ENCODE data around the gene ZCCHC14. TPM values are rescaled to one million over a fixed set of nuclear protein-coding genes. Genes with fewer than 3 reads are reported as not detected.

The ZCCHC14 gene
- total RNA-seq, 1 donor from 2014 or later: 13.2 TPM

DNA sequence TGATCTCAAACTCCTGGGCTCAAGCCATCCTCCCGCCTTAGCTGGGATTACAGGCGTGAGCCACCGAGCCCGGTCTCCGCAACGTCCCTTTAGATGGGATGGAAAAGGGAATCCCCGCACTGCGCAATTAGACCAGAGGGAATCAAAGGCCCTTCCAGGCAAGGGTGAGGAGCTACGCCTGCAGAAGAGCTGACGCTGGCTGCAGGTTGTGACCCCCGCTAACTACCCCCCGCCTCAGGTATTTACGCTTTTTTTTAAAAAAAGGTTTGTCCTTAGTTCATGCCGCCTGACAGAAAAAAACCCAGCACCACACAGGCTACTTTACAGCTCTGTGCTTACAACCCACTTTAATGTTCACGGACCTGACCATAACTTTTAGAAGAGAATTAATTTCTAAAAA, 26.9 kb downstream of the ZCCHC14 start:
- intact Hi-C loops (cut with DNase I): no loop called here
- no peak for ATAC-seq (ENCODE audit: poor library complexity)
- no peak for DNase-seq

DNA sequence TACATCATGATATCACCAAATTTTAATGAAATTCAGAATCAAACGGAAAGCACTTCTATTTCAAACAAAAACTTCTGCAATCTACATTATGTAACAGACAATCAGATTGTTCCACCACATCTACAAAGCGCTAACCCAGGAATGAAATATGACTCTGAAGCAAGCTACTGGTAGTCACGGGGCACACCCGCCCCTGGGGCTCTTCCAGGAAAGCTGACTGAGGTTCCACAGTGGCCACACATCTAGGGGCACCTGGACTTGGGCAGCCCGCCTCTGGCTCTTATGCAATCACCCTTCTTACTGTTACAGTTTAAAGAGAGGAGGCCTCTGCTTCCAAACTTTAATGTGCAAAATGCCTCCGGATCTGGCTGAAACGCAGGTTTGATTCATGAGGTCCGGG, 27.5 kb downstream of the ZCCHC14 start:
- peak; percentile 82 for ATAC-seq (ENCODE audit: poor library complexity)
- intact Hi-C loops (cut with DNase I): no loop called here

DNA sequence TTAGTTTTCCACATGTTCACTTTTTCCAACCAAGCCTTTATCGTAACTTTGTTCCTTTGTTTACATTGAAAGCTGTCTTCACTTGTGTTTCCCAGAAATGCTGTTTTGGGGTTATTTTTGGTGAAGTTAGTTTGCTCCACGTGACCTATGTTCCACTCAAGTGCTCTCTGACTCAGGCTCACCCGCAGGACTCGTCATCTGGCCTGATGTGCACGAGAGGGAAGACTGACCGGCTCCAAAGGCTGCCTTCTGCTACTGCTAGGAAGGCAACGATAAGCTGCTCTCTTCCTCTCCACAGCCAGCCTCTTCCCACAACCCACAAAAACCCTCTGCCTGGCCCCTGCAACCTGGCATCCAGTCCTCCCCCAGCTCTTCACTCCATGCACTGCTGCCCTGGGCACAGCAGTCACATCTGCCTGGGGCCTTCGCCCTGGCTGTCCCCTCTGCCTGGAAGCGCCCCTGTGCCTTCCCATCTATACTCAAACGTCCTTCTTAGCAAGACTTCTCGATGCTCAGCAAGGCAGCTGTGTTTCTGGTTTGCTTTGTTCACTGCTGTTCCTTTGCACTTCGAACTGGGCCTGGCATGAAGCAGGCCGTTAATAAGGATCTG, 28.0 kb downstream of the ZCCHC14 start:
- intact Hi-C loops (cut with DNase I): no loop called here
- ATAC-seq (ENCODE audit: poor library complexity) (peak; percentile 87), DNase-seq (peak; percentile 81)

More for the DNA sequence above, 27.5 kb downstream of the ZCCHC14 start:
- DNase-seq: peak; percentile 86

DNA sequence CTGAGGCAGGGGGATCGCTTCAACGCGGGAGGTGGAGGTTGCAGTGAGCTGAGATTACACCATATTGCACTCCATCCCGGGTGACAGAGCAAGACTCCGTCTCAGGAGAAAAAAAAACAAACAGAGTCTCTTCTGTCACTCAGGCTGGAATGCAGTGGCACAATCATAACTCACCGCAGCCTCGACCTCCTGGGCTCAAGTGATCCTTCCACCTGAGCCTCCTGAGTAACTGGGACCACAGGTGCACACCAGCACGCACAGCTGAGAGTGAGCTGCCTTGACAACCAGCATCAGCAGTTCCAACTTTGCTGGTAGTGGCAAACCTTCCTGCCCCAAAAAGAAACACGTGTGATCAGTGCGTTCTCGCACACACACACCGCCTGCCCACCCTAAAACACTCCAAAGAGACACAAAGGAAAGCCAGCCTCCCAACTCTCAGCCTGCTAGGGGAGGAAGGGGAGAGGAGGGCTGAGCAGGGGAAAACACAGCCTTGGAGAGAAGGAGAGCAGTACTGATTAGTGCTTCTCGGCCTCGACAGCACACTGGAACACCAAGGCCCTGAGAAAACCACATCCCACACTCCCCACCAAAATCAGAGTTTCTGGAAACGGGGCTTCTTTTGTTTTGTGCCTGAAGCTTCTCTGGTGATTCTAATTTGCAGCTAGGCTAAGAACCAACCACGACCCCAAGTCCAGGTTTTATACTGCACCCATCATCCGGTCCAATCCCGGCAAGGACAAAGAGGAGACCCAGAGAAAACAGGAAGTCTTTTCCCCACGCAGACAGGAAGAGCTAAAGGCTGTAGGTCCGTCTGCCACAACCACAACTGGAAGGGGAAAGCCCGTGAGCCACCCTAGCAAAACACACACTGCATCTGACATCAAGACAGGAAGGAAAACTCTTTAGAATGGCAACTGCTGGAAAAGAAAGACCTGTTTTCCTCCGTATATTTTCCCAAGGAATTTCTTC, 28.8 kb downstream of the ZCCHC14 start:
- DNase-seq: no peak

DNA sequence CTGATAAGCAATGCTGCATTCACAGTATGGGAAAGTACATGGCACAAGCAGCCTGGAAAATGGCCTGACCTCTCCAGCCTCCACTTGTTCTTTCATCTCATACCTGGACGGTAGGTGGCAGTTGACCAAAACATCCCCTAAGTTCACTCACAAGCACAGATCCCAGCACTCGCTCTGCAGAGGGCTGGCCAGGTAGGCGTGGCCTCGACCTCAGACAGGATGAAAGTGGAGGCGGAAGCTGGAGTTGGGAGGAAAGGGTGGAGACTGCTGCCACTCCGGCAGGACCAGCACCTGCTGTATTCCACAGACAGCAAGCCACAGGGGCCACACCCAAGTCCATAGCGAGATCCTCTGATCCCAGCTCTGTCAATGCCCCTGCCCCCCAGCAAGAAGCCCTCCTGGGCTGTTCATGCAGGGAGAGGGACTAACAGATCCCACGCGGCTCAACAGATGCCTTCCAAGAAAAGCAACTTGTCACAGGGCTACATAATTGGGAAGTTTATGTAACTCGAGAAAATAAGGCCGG, 31.3 kb downstream of the ZCCHC14 start:
- DNase-seq (peak; percentile 72), ATAC-seq (ENCODE audit: poor library complexity) (peak; percentile 43)
- intact Hi-C loops (cut with DNase I): no loop called here

More for the DNA sequence above, 28.8 kb downstream of the ZCCHC14 start:
- intact Hi-C loops (cut with DNase I): no loop called here
- peak; percentile 56 for ATAC-seq (ENCODE audit: poor library complexity)

DNA sequence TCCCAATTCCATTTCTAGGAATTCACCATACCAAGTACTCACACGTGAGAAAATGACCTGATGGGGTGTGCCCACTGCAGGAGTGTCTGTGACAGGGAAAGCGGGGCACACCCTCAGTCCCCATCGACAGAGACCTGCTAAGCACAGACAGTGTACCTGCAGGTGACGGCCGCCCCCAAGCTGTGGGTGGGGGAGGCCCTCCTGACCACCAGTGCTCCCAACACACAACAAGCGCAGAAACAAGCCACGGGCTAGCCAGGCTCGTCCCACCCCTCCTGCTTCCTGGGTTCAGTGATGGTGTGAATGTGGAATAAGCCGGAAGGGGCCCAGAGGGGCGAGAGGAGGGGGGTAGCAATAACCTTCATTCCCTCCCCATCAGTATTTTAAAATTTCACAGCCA, 31.9 kb downstream of the ZCCHC14 start:
- no peak for ATAC-seq (ENCODE audit: poor library complexity)
- intact Hi-C loops (cut with DNase I): no loop called here
- no peak for DNase-seq

DNA sequence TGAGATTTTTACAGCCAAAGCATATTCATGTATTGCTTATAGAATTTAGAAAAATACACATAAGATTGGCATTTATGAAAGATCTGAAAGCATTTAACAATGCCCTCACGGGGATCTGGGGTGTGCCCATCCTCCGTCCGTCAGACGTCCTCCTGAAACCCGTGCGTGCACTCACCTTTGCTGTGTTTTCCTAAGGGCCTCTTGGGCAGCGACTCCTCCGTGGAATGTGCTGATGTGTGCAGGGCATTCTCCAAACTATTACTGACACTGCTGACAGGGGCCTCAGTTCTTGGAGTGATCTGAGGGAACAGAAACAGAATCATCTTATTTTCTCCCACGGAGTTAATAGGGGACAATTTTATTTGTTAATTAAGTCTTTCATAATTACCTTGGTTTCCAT, 33.0 kb downstream of the ZCCHC14 start:
- DNase-seq (no peak), ATAC-seq (ENCODE audit: poor library complexity) (no peak)
- intact Hi-C loops (cut with DNase I): no loop called here

DNA sequence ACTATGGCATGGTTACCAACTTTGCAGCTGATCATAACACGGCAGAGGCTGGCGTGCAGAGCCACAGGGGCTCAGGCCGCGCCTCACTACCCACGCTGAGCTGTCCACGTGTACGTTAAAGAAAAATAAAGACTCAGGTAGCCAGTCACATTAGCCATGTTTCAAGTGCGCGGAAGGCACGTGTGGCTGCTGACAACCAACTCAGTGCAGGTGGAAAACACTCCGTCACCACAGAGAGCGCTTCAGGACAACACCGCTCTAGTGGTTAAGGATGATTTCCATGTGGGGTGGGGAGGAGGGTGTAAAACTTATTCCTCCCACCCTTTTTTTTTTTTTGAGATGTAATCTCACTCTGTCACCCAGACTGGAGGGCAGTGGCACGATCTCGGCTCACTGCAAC, 33.8 kb downstream of the ZCCHC14 start:
- intact Hi-C loops (cut with DNase I): no loop called here
- no peak for DNase-seq
- ATAC-seq (ENCODE audit: poor library complexity): no peak

DNA sequence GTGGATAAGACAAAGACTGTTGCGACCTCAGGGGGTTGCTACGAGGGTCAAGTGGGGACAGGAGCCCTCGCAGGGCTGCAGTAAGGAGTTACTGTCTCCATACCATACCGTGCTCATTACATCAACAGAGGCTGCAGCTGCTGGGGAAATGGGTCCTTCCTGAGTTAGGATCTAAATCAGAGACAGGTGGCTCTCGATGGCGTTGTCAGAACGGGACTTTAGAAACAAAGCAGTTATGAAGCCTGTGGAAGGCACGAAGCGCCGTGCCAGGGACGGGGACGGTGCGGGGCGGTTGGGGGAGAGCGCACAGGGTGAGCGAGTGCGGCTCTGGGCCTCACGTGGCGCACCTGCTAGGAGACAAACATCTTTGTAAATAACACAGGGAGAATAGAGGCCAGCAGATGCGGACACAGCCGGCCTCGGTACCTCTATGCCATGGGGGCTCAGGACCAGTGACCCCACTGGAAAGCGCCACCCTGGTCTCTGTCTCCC, 34.4 kb downstream of the ZCCHC14 start:
- intact Hi-C loops (cut with DNase I): no loop called here
- no peak for DNase-seq

DNA sequence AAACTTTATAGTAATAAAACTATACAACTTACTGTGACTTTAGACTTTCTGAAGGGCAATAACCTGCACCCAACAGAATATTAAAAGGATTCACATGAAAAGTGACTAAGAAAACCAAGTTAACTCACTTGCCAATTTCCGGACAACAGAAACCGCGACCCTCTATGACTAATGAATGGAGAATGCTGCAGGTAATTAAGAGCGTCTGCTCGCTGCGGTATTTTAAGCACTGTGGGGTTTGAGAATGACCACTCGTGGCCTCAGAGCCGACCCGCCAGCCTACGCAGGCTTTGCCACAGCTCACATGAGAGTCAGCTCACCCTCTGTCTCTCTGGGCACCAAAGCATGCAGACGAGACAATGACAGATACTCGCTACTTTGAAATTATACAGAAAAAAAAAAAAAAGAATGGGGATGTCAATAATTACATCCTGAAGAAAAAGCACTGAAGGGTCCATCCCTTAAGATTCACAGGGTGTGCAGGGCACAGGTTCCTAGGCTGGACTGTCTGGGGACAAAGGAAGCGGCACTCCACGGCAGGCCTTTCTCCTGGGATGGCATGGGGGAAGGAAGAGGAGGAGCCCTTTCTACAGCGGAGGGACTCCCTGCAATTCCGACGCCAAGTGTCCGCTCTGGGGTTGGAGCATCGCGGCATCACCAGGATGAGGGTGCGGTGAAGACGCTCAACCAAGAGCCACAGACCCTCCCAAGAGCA, 35.0 kb downstream of the ZCCHC14 start:
- intact Hi-C loops (cut with DNase I): no loop called here
- DNase-seq (no peak), ATAC-seq (ENCODE audit: poor library complexity) (no peak)

More for the DNA sequence above, 34.4 kb downstream of the ZCCHC14 start:
- no peak for ATAC-seq (ENCODE audit: poor library complexity)

DNA sequence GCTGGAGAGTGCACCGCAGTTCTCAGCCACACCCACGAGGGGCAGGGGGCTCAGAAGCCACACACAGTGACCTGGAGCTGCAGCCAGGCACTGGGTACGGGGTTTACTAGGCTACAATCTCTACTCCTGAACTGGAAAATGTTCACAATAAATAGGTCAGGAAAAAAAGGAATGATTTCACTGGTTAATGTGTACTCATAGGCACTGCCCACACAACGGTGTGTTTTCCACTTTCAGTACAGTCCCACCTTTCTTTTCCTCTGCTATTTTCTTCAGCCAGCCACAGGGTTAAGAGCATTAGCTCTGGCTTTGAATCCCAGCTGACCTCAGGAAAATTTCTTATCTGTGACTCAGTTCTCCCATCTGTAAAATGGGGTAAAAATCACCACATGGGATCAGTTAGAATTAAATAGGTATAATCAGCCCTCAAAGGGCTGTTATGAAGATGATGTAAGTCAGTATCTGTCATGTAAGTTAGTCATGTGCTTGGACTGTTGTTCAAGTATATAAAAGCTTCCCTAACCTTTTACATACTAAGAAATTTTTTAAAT, 35.7 kb downstream of the ZCCHC14 start:
- intact Hi-C loops (cut with DNase I): no loop called here

DNA sequence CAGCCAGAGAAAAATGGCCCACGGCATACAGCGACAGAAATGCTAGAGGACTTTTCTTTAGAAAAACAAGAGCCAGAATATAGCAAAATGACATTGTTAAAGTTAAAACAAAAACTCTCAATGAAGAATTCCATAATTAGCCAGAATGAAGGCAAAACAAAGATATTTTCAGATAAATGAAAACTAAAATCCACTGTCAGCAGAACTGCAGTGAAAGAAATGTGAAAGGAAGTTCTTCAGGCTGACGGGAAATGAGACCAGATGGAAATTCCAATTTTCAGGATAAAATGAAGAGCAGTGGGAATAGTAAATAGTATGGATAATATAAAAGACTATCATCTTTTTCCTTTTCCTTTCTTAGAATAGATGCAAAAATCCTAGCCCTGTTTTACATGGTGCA, 38.4 kb downstream of the ZCCHC14 start:
- intact Hi-C loops (cut with DNase I): no loop called here
- DNase-seq (no peak), ATAC-seq (ENCODE audit: poor library complexity) (no peak)

More for the DNA sequence above, 35.7 kb downstream of the ZCCHC14 start:
- ATAC-seq (ENCODE audit: poor library complexity) (no peak), DNase-seq (no peak)

DNA sequence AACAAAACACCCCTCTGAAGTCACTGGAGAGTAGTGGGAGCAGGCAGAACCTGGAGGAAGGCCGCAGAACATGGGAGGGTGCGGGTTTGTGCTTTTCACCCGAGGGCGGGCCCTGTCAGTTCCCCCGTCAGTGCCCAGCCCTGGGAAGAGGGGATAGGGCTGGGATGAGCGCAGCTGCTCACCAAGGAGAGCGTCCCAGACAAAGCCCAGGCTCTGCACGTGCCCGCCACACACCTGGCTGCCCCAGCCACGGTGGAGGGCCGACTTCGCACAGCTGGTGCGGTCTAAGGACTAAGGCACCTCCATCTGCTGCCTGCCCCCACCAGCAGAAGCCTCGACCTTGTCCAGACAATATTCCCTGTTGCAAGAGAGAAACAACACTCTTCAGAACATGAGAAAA, 39.5 kb downstream of the ZCCHC14 start:
- intact Hi-C loops (cut with DNase I): no loop called here
- ATAC-seq (ENCODE audit: poor library complexity) (no peak), DNase-seq (no peak)

DNA sequence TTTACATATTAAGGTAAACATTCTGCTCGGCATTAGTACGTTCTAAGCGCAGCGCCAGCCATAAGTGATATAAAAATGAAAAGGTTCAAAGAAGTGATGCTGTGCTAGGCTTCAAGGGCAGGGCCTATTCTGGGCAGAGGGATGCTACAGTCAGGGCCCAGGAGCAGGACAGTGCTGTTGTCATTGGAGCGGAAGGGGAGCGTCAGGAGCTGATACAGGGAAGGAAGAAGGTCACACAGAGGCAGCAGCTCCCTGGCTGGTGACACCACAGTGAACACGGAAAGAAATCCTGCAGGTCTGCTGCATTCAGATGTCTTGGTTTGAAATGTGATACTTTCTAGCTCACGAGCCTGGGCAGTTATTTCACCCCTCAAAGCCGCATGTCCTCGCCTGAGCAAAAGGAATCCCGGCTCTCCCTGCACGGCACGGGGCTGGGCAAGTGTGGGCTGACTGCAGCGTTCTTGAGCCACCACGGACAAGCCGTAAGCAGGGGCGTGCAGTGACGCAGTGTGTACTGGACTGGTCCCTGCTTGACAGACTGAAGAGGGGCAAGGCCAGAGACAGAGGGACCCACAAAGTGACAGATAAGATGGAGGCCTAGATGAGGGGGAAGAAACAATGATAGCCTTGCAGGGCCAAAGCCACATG, 41.1 kb downstream of the ZCCHC14 start:
- ATAC-seq (ENCODE audit: poor library complexity) (no peak), DNase-seq (no peak)
- intact Hi-C loops (cut with DNase I): no loop called here

DNA sequence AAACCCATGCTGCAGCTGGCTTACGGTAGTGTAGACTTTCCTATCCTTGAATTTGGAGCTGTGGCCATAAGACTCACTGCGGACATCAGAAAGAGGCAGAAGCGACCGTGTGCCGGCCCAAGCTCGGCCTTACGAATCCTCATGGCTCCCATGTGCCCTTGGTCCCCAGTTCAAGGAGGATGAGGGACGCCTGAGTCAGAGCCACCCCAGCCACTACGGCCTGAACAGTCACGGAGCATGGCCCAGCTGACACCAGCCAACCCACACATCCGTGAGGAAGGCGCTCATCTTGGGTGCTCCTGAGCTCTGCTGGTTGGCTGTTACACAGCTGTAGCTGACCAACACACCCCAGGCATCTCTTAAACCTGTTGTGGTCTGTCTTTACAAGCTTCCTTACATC, 44.0 kb downstream of the ZCCHC14 start:
- ATAC-seq (ENCODE audit: poor library complexity): no peak

DNA sequence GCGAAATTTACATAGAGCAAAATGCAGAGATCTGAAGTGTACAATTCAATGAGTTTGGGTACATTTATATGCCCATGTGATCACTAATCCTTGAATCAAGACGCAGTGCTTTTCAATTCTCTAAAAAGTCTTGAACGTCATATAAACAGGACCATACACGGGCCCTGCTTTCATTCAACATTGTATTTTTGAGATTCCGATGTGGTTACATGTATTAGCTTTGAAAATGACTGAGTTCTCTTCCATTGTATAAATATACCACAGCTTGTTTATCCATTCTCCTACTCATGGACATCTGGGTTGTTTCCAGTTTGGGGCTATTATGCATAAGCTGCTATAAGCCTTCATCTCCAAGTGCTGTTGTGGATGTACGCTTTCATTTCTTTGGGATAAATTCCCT, 45.5 kb downstream of the ZCCHC14 start:
- no peak for DNase-seq
- intact Hi-C loops (cut with DNase I): no loop called here
- ATAC-seq (ENCODE audit: poor library complexity): no peak

More for the DNA sequence above, 44.0 kb downstream of the ZCCHC14 start:
- intact Hi-C loops (cut with DNase I): no loop called here
- no peak for DNase-seq

DNA sequence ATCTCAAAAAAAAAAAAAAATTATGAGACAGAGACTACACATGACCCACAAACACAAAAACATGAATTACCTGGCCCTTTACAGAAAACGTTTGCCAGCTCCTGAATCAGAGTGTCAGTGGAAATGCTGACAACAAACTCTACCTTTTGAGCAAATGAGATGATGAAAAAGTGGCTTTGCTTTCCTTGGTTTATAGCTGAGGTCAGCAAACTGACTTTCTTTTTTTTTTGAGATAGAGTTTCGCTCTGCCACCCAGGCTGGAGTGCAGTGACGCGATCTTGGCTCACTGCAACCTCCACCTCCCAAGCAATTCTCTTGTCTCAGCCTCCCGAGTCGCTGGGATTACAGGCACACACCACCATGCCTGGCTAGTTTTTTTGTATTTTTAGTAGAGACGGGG, 46.3 kb downstream of the ZCCHC14 start:
- DNase-seq (no peak), ATAC-seq (ENCODE audit: poor library complexity) (no peak)
- intact Hi-C loops (cut with DNase I): no loop called here

DNA sequence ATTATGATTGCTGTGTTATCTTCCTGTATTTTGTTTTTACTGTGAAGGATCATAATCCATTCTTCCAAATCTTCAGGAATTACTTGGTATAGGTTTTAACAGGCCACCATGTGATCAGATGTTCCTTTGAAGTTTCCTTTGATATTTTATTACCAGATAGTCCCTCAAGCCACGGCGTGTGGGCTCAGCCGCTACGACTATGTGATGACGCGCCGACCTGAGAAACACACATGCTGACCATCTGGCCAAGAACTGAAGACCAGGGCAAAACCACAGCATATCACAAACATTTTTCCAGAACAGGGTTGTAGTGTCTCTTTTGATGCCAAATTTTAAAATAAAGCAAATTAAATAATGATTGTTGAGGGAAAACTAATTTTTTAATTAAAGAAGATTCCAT, 47.3 kb downstream of the ZCCHC14 start:
- intact Hi-C loops (cut with DNase I): no loop called here
- ATAC-seq (ENCODE audit: poor library complexity) (no peak), DNase-seq (no peak)
